WERI-Rb-1 (cell line): ENCODE measurements around the gene PHTF2.

Experiments
- DNase-seq: peaks from one replicate; pipeline ENCODE4 v3.0.0-alpha.2; 2020
- H3K27ac ChIP-seq: fragments of 250-450 bp; sonication (Bioruptor Pico); 2 replicates; pipeline ENCODE4 v1.5.1; 2020; ENCODE audit warnings: mild to moderate bottlenecking, moderate library complexity
- H3K27me3 ChIP-seq: fragments of 250-450 bp; sonication (Bioruptor Pico); 2 replicates; pipeline ENCODE4 v1.5.1; 2021; ENCODE audit warnings: mild to moderate bottlenecking, low read depth, moderate library complexity; ENCODE audit not compliant: insufficient read depth, severe bottlenecking
- H3K36me3 ChIP-seq: fragments of 250-450 bp; sonication (Bioruptor Pico); 2 replicates; pipeline ENCODE4 v1.5.1; 2020; ENCODE audit warnings: mild to moderate bottlenecking, moderate library complexity
- H3K4me3 ChIP-seq: 2 replicates; pipeline ENCODE4 v1.5.1; 2011; ENCODE audit warnings: low read depth, mild to moderate bottlenecking, control low read depth, low read length
- H3K9me3 ChIP-seq: fragments of 250-450 bp; sonication (Bioruptor Pico); 2 replicates; pipeline ENCODE4 v1.5.1; 2021; ENCODE audit warnings: mild to moderate bottlenecking, moderate library complexity; ENCODE audit not compliant: severe bottlenecking
- CTCF ChIP-seq: IDR thresholded peaks from 2 replicates; pipeline ENCODE4 v1.5.1; 2011; ENCODE audit warnings: low read depth, mild to moderate bottlenecking, control low read depth, inconsistent platforms, low read length

The PHTF2 gene

GRCh38 chr7:77944183-77945182 is 145.9 kb downstream of the PHTF2 start:
- Histone ChIP-seq H3K36me3 (peaks cover 11% of the 10 kb centered on the region), H3K27me3 (no peaks in the 10 kb centered on the region), H3K27ac (no peak overlapping the region), H3K4me3 (no peak overlapping the region), H3K9me3 (no peaks in the 10 kb centered on the region)
- no peak for TF ChIP-seq CTCF
- no peak for DNase-seq

GRCh38 chr7:77950548-77950947 is 152.0 kb downstream of the PHTF2 start:
- Histone ChIP-seq H3K36me3 (peaks cover 6% of the 10 kb centered on the region), H3K9me3 (no peaks in the 10 kb centered on the region), H3K27me3 (no peaks in the 10 kb centered on the region), H3K4me3 (no peak overlapping the region), H3K27ac (no peak overlapping the region)
- no peak for DNase-seq
- no peak for TF ChIP-seq CTCF

- no peaks in the 10 kb centered on the region for H3K9me3 ChIP-seq
- no peak overlapping the region for H3K4me3 ChIP-seq
- H3K27me3 ChIP-seq = no peaks in the 10 kb centered on the region
- no peak for TF ChIP-seq CTCF
- H3K27ac ChIP-seq = no peak overlapping the region
- no peak for DNase-seq
- peaks cover 7% of the 10 kb centered on the region for H3K36me3 ChIP-seq
Measured at GRCh38 chr7:77954773-77955555, 156.4 kb downstream of the PHTF2 start.

- TF ChIP-seq CTCF = no peak
- H3K27me3 ChIP-seq = no peaks in the 10 kb centered on the region
- DNase-seq = no peak
- H3K9me3 ChIP-seq = no peaks in the 10 kb centered on the region
- no peak overlapping the region for H3K4me3 ChIP-seq
- peaks cover 7% of the 10 kb centered on the region for H3K36me3 ChIP-seq
- no peak overlapping the region for H3K27ac ChIP-seq
Measured at GRCh38 chr7:77958436-77958835, 159.9 kb downstream of the PHTF2 start.

GRCh38 chr7:77959080-77959479 is 160.5 kb downstream of the PHTF2 start:
- no peak overlapping the region for H3K4me3 ChIP-seq
- no peak overlapping the region for H3K27ac ChIP-seq
- H3K9me3 ChIP-seq = no peaks in the 10 kb centered on the region
- no peak for TF ChIP-seq CTCF
- no peaks in the 10 kb centered on the region for H3K27me3 ChIP-seq
- peaks cover 4% of the 10 kb centered on the region for H3K36me3 ChIP-seq
- DNase-seq = no peak
